GM12878 (cell line): ENCODE measurements around the gene HOOK2. TPM values are rescaled to one million over a fixed set of nuclear protein-coding genes. Genes with fewer than 3 reads are reported as not detected.
A peak's percentile ranks its signal among the peaks of the same experiment; 100 is the strongest.
"Not testable (repeated sequence)": the region's sequence is repeated elsewhere in the genome, so short reads cannot be mapped to it uniquely, and the experiment has no call there.

Source experiments
- ATAC-seq: fragments of 200-7000 bp; cut with Tn5 transposase; 3 replicates; pipeline ENCODE4 v1.9.1; 2020; ENCODE audit warnings: mild to moderate bottlenecking, moderate library complexity
- BruUV-seq: library from RNA; stranded (reverse); fragments of 400-500 nt; replicated peaks from 2 replicates; lab custom pipeline; 2021; lab: Mats Ljungman, UMichigan
- CTCF ChIA-PET: fragments of 300-600 bp; sonication (Branson Sonifier 250); formaldehyde crosslinking; extraction: SDS; loops from one replicate; lab custom pipeline; 2021; ENCODE audit warnings: inconsistent platforms; lab: Yijun Ruan, JAX
- POLR2A ChIA-PET: fragments of 350-600 bp; formaldehyde crosslinking; extraction: SDS; loops from one replicate; lab custom pipeline; 2021; ENCODE audit warnings: inconsistent platforms; lab: Charles Lee
- RAD21 ChIA-PET: fragments of 300-600 bp; sonication (Branson Sonifier 250); formaldehyde crosslinking; loops from one replicate; lab custom pipeline; 2023; ENCODE audit warnings: antibody characterized with exemption; ENCODE audit not compliant: unreplicated experiment; lab: Charles Lee
- SMC1A ChIA-PET: fragments of 300-600 bp; sonication (Branson Sonifier 250); formaldehyde crosslinking; loops from one replicate; lab custom pipeline; 2023; ENCODE audit not compliant: unreplicated experiment, uncharacterized antibody; lab: Charles Lee
- DNase-seq: peaks from one replicate; pipeline ENCODE4 v3.0.0-alpha.2; 2011; ENCODE audit warnings: low read depth, low spot score
- FAIRE-seq: peaks from 3 replicates; lab custom pipeline; 2011; peaks lifted over from hg19 to GRCh38; lab: Jason Lieb, UNC
- H2AFZ ChIP-seq: 2 replicates; pipeline ENCODE4 v1.6.0; 2011; ENCODE audit warnings: low read depth, low read length, control low read depth; ENCODE audit not compliant: control insufficient read depth
- H3K27ac ChIP-seq: 2 replicates; pipeline ENCODE4 v1.5.1; 2011; ENCODE audit warnings: control low read depth; ENCODE audit not compliant: control insufficient read depth, insufficient read depth
- H3K27me3 ChIP-seq, 2 experiments: replicated peaks in 1 of 2; 2 replicates each; pipeline versions ENCODE4 v1.6.0 to v1.6.1; 2011; ENCODE audit warnings: low read length in 1 of 2; ENCODE audit not compliant: control insufficient read depth in 2 of 2, insufficient read depth in 2 of 2
- H3K36me3 ChIP-seq, 2 experiments: 2 replicates each; pipeline ENCODE4 v1.5.1; 2011; ENCODE audit warnings: low read length in 1 of 2; ENCODE audit not compliant: control insufficient read depth in 2 of 2, insufficient read depth in 2 of 2
- H3K4me1 ChIP-seq: 2 replicates; pipeline ENCODE4 v1.6.1; 2011; ENCODE audit warnings: mild to moderate bottlenecking, low read length, moderate library complexity, mixed read lengths; ENCODE audit not compliant: control insufficient read depth, insufficient read depth
- H3K4me2 ChIP-seq: 2 replicates; pipeline ENCODE4 v1.6.0; 2011; ENCODE audit warnings: control low read depth; ENCODE audit not compliant: control insufficient read depth, insufficient read depth
- H3K4me3 ChIP-seq: fragments of 200-600 bp; sonication (generic); 2 replicates; pipeline ENCODE4 v1.5.1; 2016
- H3K79me2 ChIP-seq: 2 replicates; pipeline ENCODE4 v1.6.0; 2011; ENCODE audit warnings: low read length; ENCODE audit not compliant: control insufficient read depth, insufficient read depth
- H3K9ac ChIP-seq: 2 replicates; pipeline ENCODE4 v1.8.0; 2011; ENCODE audit warnings: low read length, control low read depth, mixed read lengths; ENCODE audit not compliant: control insufficient read depth, insufficient read depth
- H3K9me3 ChIP-seq: replicated peaks from 3 replicates; pipeline ENCODE4 v1.5.1; 2011; ENCODE audit warnings: mild to moderate bottlenecking, low read length; ENCODE audit not compliant: control insufficient read depth, insufficient read depth
- H4K20me1 ChIP-seq: 2 replicates; pipeline ENCODE4 v1.6.0; 2011; ENCODE audit not compliant: control insufficient read depth, insufficient read depth
- BHLHE40 ChIP-seq, 2 experiments: fragments of 450-650 bp in 1 of 2; IDR thresholded peaks; 2 replicates each; pipeline ENCODE4 v1.6.1; 2011 to 2017; ENCODE audit warnings: low read depth in 2 of 2, borderline replicate concordance in 1 of 2, improper control_type of control experiment in 1 of 2, low read length in 1 of 2, mild to moderate bottlenecking in 1 of 2
- FOXK2 ChIP-seq: fragments of 450-650 bp; IDR thresholded peaks from 2 replicates; pipeline ENCODE4 v1.6.1; 2017; ENCODE audit warnings: mild to moderate bottlenecking, moderate library complexity
- GABPA ChIP-seq: IDR thresholded peaks from 2 replicates; pipeline ENCODE4 v1.6.1; 2014; ENCODE audit warnings: antibody characterized with exemption, low read depth, mild to moderate bottlenecking, inconsistent platforms
- JUNB ChIP-seq: IDR thresholded peaks from 2 replicates; pipeline ENCODE4 v1.6.1; 2016; ENCODE audit warnings: antibody characterized with exemption, mild to moderate bottlenecking
- KDM1A ChIP-seq: fragments of 200-600 bp; sonication (generic); IDR thresholded peaks from 2 replicates; pipeline ENCODE4 v1.6.1; 2016; ENCODE audit warnings: borderline replicate concordance
- NFXL1 ChIP-seq: fragments of 450-650 bp; IDR thresholded peaks from 2 replicates; pipeline ENCODE4 v1.6.1; 2017; ENCODE audit warnings: antibody characterized with exemption, mild to moderate bottlenecking, borderline replicate concordance
- NR2C1 ChIP-seq: fragments of 450-650 bp; IDR thresholded peaks from 2 replicates; pipeline ENCODE4 v1.6.1; 2017; ENCODE audit warnings: antibody characterized with exemption, mild to moderate bottlenecking, moderate library complexity
- NR2C2 ChIP-seq: IDR thresholded peaks from 2 replicates; pipeline ENCODE4 v1.6.1; 2011; ENCODE audit warnings: borderline replicate concordance, low read depth; ENCODE audit not compliant: control insufficient read depth, insufficient read length
- RUNX3 ChIP-seq: IDR thresholded peaks from 2 replicates; pipeline ENCODE4 v1.6.1; 2012; ENCODE audit warnings: low read length, inconsistent platforms
- SMAD1 ChIP-seq: fragments of 450-650 bp; IDR thresholded peaks from 2 replicates; pipeline ENCODE4 v1.6.1; 2018; ENCODE audit warnings: mild to moderate bottlenecking, low read depth; ENCODE audit not compliant: partially characterized antibody
- TCF3 ChIP-seq: IDR thresholded peaks from 2 replicates; pipeline ENCODE4 v1.6.1; 2012; ENCODE audit warnings: low read depth, mild to moderate bottlenecking, low read length, borderline replicate concordance; ENCODE audit not compliant: insufficient read depth
- ZNF384 ChIP-seq: IDR thresholded peaks from 2 replicates; pipeline ENCODE4 v1.6.1; 2012; ENCODE audit warnings: low read depth, mild to moderate bottlenecking, low read length, improper control_type of control experiment, borderline replicate concordance
- ZNF622 ChIP-seq: fragments of 450-650 bp; IDR thresholded peaks from 2 replicates; pipeline ENCODE4 v1.6.1; 2017; ENCODE audit warnings: mild to moderate bottlenecking, inconsistent platforms
- WGBS: methylation state at CpG from one replicate; pipeline ENCODE4 v1.1.6; 2016; ENCODE audit warnings: low lambda C conversion rate; ENCODE audit not compliant: insufficient replicate concordance, insufficient coverage; ENCODE audit errors: missing lambda C conversion rate; 5-methylcytosine and 5-hydroxymethylcytosine counted together
- in situ Hi-C: fragments of 300-500 bp; cut with MboI; formaldehyde crosslinking; loops from 9 replicates; pipeline ENCODE4 v1.14.3; 2018; ENCODE audit warnings: mixed read lengths
- intact Hi-C: fragments of 100-400 bp; cut with micrococcal nuclease; formaldehyde crosslinking; loops from one replicate; pipeline ENCODE4 v1.14.2; 2022; ENCODE audit not compliant: unreplicated experiment
- polyA plus RNA-seq, 11 experiments: library from polyadenylated mRNA; depleted of rRNA in 4 of 11; unstranded in 6 of 11; stranded (reverse) in 5 of 11; fragments of >200 nt; fragmentation: Nextera tagmentation in 4 of 11; fragmentation: Illumina TruSeq in 1 of 11; extraction: Ambion mirVana in 4 of 11; extraction: Trizol in 1 of 11; gene quantifications; 1 replicate in 1 of 11; 2 replicates in 10 of 11; pipeline versions ENCODE4 v1.2.1 to v1.2.3, GENCODE V29; 2011 to 2016; ENCODE audit warnings: inconsistent platforms in 2 of 11, missing spikeins in 2 of 11, low read depth in 1 of 11
- total RNA-seq, 4 experiments: library from RNA; depleted of rRNA in 3 of 4; stranded (reverse); fragments of >200 nt in 3 of 4; fragmentation: Illumina TruSeq in 1 of 4; extraction: Trizol in 1 of 4; gene quantifications; 2 replicates each; pipeline versions ENCODE4 v1.2.1 to v1.2.3, GENCODE V29; 2013 to 2021
- TF ChIP-seq, protein P1 (sequence below): fragments of 450-650 bp; IDR thresholded peaks from 2 replicates; pipeline ENCODE4 v1.6.1; 2017; ENCODE audit warnings: mild to moderate bottlenecking

HOOK2 gene
- total and polyA plus RNA-seq, 10 of the 15 experiments (the other 5 are each of a cell fraction or from before 2014, with no cell fraction given) = 1.5 to 9.6 (median 6.2) TPM

DNA sequence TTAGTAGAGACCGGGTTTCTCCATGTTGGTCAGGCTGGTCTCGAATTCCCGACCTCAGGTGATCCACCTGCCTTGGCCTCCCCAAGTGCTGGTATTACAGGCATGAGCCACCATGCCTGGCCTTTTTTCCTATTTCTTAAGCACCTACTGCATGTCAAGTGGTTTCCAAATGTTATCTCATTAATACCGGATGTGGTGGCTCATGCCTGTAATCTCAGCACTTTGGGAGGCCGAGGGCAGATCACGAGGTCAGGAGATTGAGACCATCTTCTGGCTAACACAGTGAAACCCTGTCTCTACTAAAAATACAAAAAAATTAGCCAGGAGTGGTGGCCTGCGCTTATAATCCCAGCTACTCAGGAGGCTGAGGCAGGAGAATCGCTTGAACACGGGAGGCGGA lies 49.7 kb downstream of the HOOK2 start:
- ChIA-PET CTCF (interaction anchor here (0.9 kb wide), 1 partner anchor 10 kb away, joined by 3 read pairs; no protein-coding TSS in a partner anchor), SMC1A (interaction anchor here (5.1 kb wide), 1 partner anchor 8 kb away, joined by 28 read pairs; the partner anchor contains the start of gene TRIR), POLR2A (interaction anchor here (0.7 to 6.8 kb wide), 2 partner anchors 8 to 35 kb away, joined by 5 to 58 read pairs; partner anchors contain the start of gene TRIR)
- peaks cover 33% of the 10 kb centered on the region for H3K79me2 ChIP-seq
- FAIRE-seq, H3K27ac ChIP-seq, H3K27me3 ChIP-seq, intact Hi-C loops, BruUV-seq, H3K4me1 ChIP-seq, H3K9ac ChIP-seq, H3K4me3 ChIP-seq, DNase-seq, H3K9me3 ChIP-seq, H3K4me2 ChIP-seq, H2AFZ ChIP-seq, ATAC-seq, H4K20me1 ChIP-seq, RAD21 ChIA-PET, in situ Hi-C loops: not testable (repeated sequence)
- 100% methylated on average over 10 of the region's 10 CpGs for WGBS
- peaks cover 18% of the 10 kb centered on the region in 2 experiments; a peak in 3 of 4 replicates for H3K36me3 ChIP-seq

DNA sequence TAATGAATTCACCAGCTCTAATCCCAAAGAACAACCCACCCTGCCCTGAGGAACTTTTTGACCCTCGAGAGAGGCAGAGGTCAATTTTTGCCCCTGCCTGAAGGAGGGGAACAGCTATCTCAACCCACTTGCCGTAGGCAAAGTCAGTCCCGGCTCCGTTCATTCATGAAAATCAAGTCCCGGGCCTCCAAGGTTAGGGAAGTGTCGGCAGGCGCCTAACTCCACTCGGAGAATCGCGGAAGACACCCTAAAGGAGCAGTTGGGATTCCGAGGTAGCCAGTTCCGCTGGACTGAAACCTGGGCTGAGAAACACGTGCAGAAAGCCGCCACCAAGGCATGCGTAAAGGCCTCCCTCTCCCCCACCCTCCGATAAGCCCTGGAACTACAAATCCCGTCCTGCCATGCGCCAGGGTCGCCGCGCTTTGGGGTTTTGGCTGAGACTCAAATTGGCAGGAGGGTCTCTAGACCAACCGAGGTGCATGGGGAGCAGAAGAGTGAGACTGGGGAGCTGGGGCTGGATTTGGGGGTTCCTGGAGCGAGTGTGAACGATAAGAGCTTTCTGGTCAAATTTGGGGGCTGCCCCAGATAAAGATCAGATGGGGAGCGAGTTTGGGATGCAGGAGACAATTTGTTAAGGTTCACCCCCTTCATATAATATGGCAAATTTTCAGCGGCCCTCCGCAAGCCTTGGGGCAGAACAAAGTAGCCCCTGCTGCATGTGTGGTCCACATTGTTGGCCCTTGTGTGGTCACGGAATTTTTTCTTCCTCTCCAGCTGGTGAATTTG lies 51.5 kb downstream of the HOOK2 start, which contains the start of gene TNPO2:
Gene TNPO2 (minus strand): TSS at position 292 of the 786 bp plus-strand sequence. CDS start 2,955 bp downstream, outside the sequence.
- RAD21 ChIA-PET = interaction anchor here (1.0 to 3.3 kb wide), 5 partner anchors 10 to 1347 kb away, joined by 3 to 31 read pairs (median 4); partner anchors contain the start of gene TRIR
- TF ChIP-seq FOXK2 = no peak
- TF ChIP-seq NR2C2 = no peak
- TF ChIP-seq ZNF384 = no peak
- peak; percentile 97 for TF ChIP-seq BHLHE40 (IDR thresholded peaks at IDR 0.05; ENCODE audit: borderline replicate concordance in 1 of 2, low read depth in 2 of 2, low read length in 1 of 2)
- TF ChIP-seq KDM1A = no peak
- no peak for TF ChIP-seq NFXL1
- no peak for TF ChIP-seq TCF3
- TF ChIP-seq JUNB = no peak
- TF ChIP-seq NR2C1 = peak; percentile 88
- no peak for TF ChIP-seq ZNF622
- peak; percentile 71 for TF ChIP-seq RUNX3
- no peak for TF ChIP-seq SMAD1
- TF ChIP-seq, protein P1, sequence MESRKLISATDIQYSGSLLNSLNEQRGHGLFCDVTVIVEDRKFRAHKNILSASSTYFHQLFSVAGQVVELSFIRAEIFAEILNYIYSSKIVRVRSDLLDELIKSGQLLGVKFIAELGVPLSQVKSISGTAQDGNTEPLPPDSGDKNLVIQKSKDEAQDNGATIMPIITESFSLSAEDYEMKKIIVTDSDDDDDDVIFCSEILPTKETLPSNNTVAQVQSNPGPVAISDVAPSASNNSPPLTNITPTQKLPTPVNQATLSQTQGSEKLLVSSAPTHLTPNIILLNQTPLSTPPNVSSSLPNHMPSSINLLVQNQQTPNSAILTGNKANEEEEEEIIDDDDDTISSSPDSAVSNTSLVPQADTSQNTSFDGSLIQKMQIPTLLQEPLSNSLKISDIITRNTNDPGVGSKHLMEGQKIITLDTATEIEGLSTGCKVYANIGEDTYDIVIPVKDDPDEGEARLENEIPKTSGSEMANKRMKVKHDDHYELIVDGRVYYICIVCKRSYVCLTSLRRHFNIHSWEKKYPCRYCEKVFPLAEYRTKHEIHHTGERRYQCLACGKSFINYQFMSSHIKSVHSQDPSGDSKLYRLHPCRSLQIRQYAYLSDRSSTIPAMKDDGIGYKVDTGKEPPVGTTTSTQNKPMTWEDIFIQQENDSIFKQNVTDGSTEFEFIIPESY = no peak
- TF ChIP-seq GABPA = no peak

More for the DNA sequence above, 51.5 kb downstream of the HOOK2 start, which contains the start of gene TNPO2:
- DNase-seq (peak; percentile 40), FAIRE-seq (peak; percentile 94), ATAC-seq (peak; percentile 79)
- in situ Hi-C loops = no loop called here
- intact Hi-C loops = no loop called here
- CTCF ChIA-PET = interaction anchor here (0.6 to 5.4 kb wide), 13 partner anchors 9 to 1683 kb away, joined by 3 to 30 read pairs (median 4); partner anchors contain the start of gene TRIR
- Histone ChIP-seq H3K9me3 (no peaks in the 10 kb centered on the region), H3K4me1 (peaks cover 8% of the 10 kb centered on the region; the same call in 1 of the 2 replicates), H3K79me2 (peaks cover 48% of the 10 kb centered on the region), H4K20me1 (no peaks in the 10 kb centered on the region; the same call in 1 of the 2 replicates), H3K27ac (peak within 1 kb of the TSS; percentile 81), H3K9ac (peak within 1 kb of the TSS; percentile 81), H2AFZ (peak within 1 kb of the TSS; percentile 98), H3K4me3 (peak within 1 kb of the TSS; percentile 91), H3K36me3 (peaks cover 10 to 11% of the 10 kb centered on the region in 2 experiments; a peak in 3 of 4 replicates), H3K4me2 (peak within 1 kb of the TSS; percentile 90), H3K27me3 (no peaks in the 10 kb centered on the region)
- SMC1A ChIA-PET = interaction anchor here (1.0 to 5.1 kb wide), 3 partner anchors 10 to 13 kb away, joined by 4 to 28 read pairs (median 6); partner anchors contain the start of genes GET3 and TRIR
- POLR2A ChIA-PET = interaction anchor here (0.5 to 6.8 kb wide), 7 partner anchors 10 to 69 kb away, joined by 3 to 58 read pairs (median 3); partner anchors contain the start of genes DHPS, GET3, MAN2B1 and TRIR
- BruUV-seq = no TSS peak
- WGBS = 2% methylated on average over 28 of the region's 28 CpGs
